Urothelium cell line (cell line): Measurements from ENCODE around the gene OR4D6.
"Not testable (repeated sequence)": the region's sequence is repeated elsewhere in the genome, so short reads cannot be mapped to it uniquely, and the experiment has no call there.

Experiments used
- DNase-seq: peaks from one replicate; pipeline ENCODE4 v3.0.0; 2011; ENCODE audit warnings: low spot score, mixed read lengths
- FAIRE-seq: peaks from 2 replicates; lab custom pipeline; 2011; peaks lifted over from hg19 to GRCh38; lab: Jason Lieb, UNC

Gene OR4D6

DNA sequence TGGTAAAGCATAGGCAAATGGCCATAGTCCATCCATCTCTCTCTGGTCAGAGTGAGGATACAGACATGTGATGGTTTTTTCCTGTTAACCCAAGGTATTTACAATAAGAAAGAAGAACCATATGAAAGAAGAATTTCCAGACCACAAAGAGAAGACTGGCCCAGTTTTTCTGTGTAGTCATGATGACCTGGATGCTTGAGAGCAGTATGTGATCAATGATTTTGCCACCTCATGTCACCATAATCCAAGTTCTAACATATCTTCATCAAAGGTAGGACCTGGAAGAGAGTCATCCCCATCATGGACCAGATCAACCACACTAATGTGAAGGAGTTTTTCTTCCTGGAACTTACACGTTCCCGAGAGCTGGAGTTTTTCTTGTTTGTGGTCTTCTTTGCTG lies at the start of gene OR4D6:
OR4D6 (plus strand) TSS at position 301 of the 400 bp plus-strand sequence; CDS start at position 301, 0 bp downstream.
- no peak for FAIRE-seq

GRCh38 chr11:59413646-59414045 lies 43.1 kb upstream of the OR4D6 start:
- no peak for DNase-seq
- FAIRE-seq, result no peak

More for the DNA sequence above, at the start of gene OR4D6:
- no peak for DNase-seq

DNA sequence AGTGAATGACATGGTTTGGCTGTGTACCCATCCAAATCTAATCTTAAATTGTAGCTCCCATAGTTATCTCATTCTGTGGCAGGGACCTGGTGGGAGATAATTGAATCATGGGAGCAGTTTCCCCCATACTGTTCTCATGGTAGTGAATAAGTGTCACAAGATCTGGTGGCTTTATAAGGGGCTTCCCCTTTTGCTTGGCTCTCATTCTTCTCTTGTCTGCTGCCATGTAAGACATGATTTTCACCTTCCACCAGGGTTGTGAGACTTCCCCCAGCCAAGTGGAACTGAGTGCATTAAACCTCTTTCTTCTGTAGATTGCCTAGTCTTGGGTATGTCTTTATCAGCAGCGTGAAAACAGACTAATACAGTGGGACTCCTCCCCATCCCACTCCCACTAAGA lies 41.6 kb upstream of the OR4D6 start:
- DNase-seq, result no peak
- no peak for FAIRE-seq

DNA sequence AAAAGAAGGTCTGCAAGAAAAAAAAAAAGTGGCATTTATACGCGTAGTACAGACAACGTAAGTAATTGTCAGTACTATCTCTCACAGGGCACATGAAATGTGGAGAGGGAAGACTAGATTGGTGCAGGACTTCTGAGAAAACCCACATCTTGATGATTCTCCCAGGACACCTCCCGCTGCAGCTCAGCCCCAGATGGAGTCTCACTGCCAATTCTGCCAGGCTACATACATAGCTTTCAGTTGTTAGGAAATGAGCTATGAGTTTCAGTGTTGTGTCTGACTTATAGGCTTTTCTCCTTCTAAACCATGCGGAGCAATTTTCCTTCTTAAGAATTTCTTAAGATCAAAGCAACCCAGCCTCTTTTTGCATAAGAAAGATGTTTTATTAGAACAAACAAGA lies 40.1 kb upstream of the OR4D6 start:
- no peak for FAIRE-seq
- DNase-seq, result no peak

DNA sequence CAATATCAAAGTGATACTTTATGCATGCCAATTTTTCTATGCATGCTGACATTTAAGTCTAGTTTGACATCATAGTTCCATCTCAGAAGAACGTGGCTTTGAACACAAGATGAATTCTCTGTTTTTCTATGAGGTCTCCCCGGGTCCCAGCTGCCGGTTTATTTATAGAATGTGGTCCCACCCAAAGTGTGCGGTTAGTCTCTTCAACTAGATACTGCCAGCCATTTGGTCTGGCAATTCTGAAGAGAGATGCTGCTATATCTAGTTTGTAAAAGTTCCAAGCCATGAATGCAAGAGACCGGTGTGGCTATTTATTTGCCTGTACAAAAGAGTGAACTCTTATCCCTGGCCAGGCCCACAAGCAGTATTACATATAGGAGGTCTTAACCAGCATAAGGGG lies 39.7 kb upstream of the OR4D6 start:
- DNase-seq, result no peak
- no peak for FAIRE-seq

GRCh38 chr11:59418156-59418555 lies 38.6 kb upstream of the OR4D6 start:
- no peak for FAIRE-seq
- DNase-seq, result no peak

- FAIRE-seq (no peak), DNase-seq (no peak)
Observed at GRCh38 chr11:59423835-59424234, 32.9 kb upstream of the OR4D6 start.

DNA sequence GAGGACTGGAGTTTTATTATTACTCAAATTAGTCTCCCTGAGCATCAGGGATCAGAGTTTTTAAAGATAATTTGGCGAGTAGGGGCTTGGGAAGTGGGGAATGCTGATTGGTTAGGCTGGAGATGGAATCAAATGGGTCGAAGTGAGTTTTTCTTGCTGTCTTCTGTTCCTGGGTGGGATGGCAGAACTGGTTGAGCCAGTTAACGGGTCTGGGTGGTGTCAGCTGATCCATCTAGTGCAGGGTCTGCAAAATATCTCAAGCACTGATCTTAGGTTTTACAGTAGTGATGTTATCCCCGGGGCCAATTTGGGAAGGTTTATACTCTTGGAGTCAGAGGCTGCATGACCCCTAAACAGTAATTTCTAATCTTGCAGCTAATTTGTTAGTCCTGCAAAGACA lies 31.6 kb upstream of the OR4D6 start:
- FAIRE-seq (no peak), DNase-seq (no peak)

GRCh38 chr11:59426361-59427067 lies 30.2 kb upstream of the OR4D6 start, which contains the start of gene OR5A2:
Gene OR5A2 (minus strand): TSS chr11:59426413. CDS start chr11:59422953, 3,460 bp downstream.
- FAIRE-seq (no peak), DNase-seq (no peak)

GRCh38 chr11:59427068-59427382 lies 29.7 kb upstream of the OR4D6 start:
- FAIRE-seq (no peak), DNase-seq (peak; percentile 21)

DNA sequence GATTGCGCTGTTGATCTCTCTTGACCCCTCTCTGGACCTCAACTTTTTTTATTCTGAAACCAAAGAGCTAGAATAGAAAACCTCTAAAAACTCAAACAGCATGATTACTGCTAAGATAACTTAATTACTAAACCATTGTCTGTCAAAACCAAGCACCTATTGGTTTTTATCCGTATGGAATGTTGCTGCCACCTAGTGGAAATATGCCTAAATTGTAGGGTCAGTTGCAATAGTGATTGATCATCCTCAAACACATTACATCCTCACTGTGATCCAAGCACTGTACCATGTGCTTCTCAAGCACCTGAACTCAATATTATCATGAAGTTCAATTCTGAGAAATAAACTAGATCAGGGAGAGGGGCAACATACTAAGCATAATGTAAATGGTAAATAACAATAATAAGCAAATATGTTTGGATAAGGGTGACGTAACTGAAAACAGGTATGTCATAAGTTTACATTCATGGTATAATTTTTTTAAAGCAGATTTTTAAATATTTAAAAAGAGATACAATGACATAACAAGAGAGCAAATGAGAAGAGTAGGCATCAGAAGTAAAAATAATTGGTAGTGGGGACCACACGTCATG lies 26.7 kb upstream of the OR4D6 start:
- DNase-seq, result peak; percentile 41
- FAIRE-seq, result peak; percentile 59

DNA sequence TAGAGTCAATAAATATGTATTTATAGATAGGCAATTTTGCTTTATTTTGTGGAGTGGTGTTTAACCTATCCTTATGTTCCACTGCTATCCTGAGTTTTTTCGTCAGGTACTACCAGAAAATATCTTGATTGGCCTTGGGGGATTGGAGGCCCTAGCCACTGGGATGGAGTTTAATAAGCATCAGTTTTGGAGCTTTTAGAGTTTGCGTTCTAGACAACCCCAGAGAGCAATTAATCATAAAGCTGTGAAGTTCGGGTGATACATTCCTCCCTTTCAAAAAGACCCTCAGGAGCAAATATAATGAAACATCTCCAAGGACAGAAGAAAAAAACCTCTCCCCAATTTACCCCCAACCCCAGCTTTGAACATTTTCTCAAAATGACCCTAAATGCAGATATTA lies 20.6 kb upstream of the OR4D6 start, which contains the start of gene OR5A1:
OR5A1 (plus strand) TSS at position 301 of the 400 bp plus-strand sequence. CDS start 6,700 bp downstream, outside the sequence.
- FAIRE-seq (no peak), DNase-seq (no peak)

DNA sequence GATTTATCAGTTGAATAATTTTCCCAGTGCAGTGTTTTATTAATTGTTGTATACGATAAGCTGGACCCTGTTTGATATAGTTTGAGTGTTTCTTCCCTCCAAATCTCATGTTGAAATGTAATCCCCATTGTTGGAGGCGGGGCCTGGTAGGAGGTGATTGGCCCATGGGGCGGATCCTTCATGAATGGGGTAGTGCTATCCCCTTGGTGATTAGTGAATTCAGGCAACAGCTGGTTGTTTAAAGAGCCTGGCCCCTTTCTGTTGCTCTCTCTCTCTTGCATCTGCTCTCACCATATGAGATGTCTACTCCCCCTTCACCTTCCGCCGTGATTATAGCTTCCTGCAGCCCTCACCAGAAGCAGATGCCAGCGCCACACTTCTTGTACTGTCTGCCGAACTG lies 19.0 kb upstream of the OR4D6 start:
- FAIRE-seq, result no peak
- no peak for DNase-seq

DNA sequence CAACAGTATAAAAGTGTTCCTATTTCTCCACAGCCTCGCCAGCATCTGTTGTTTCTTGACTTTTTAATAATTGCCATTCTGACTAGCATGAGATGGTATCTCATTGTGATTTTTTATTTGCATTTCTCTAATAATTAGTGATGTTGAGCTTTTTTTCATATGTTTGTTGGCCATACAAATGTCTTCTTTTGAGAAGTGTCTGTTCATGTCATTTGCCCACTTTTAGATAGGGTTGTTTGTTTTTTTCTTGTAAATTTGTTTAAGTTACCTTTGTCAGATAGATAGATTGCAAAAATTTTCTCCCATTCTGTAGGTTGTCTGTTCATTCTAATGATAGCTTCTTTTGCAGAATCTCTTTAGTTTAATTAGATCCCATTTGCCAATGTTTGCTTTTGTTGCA lies 11.1 kb upstream of the OR4D6 start:
- not testable (repeated sequence) for FAIRE-seq, DNase-seq

GRCh38 chr11:59448484-59448883 lies 8.3 kb upstream of the OR4D6 start:
- FAIRE-seq (no peak), DNase-seq (no peak)

DNA sequence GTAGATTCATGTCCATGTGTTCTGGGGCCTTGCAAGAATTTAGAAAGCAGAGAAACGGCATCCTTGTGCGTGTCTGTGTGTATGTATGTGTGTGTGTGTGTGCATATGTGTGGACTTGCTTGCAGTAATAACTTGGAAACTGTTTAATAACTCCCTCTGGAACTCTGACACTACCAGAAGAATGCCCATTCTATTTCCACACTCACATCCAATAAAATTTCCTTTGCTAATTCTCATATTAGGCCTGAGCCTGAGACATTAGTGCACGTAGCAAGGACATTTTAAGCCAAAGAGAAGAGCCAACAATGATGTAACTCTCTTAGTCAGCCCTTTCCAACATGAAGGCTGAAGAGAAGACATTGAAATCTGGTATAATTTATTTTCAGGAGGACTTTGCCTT lies 3.2 kb downstream of the OR4D6 start:
- no peak for DNase-seq
- FAIRE-seq, result no peak

DNA sequence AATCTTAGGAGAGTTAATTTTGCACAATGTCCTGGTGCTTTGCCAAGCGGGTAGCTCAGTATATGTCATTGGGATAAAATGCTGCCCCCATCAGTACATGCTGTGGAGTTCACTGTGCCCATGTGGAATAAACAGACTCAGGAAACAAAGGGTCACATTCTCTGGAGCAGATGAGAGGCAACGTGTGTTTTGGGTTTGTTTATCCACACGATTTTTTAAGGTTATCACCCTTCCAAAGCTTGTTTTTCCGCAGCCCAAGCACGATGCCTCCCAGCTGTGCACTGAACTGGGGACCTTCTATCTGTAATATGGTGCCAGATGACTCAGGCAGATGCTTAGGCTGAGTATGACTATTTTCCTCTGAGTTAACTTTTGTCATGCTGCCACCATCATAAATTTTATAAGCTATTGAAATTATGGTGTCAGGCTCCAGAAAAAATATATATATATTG lies 6.5 kb downstream of the OR4D6 start:
- DNase-seq, result peak; percentile 13
- no peak for FAIRE-seq

DNA sequence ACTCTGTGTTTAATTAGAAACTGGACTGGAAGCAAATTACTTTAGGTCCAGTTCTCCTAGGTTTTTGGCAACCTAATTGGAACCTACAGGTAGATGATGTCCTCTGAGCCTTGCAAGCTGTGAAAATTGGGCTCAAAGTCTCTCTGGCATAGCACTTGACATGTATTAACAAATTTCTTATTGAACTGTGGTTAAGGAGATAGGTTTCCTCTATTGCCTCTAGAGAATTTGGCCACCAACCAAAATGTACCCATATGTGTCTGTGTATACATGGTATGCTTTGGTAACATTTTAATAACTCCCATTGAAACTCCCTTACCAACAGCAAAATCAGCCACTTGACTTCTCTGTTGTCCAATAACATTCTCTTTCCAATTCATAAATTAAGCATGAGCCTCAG lies 16.3 kb downstream of the OR4D6 start, which contains the start of gene OR4D10:
OR4D10 (plus strand) TSS at position 301 of the 400 bp plus-strand sequence. CDS start 4,115 bp downstream, outside the sequence.
- FAIRE-seq (no peak), DNase-seq (no peak)

DNA sequence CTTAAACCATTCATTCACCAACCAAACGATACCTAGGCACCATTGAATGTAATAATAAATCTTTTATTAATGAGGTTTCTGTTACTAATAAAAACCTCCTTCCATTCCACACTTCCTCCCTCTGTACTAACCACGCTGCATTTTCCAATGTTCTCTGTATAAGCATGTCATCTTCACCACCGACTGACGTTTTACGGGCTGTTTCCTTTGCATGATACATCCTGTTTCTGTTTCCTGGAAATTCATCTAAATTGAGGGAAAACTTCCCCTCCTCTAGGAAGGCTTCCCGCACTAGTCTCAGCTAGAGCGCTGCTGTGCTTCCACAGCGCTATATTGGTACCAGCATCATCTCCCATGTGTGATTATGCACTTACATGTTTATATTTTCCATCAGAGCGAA lies 18.4 kb downstream of the OR4D6 start:
- FAIRE-seq (no peak), DNase-seq (no peak)

DNA sequence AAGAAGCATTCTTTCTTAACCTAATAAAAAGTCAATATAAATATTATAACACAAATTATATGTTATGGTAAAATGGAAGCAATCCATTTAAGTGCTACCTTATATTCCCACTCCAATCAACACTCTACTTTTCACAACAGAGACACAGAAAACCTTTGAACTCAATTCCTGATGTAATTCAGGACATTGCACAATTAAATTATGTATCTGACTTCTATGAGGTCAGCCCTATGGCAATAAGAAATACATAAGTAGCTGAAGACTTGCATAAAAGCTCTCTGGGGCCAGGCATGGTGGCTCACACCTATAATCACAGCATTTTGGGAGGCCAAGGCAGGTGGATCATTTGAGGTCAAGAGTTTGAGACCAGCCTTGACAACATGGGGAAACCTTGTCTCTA lies 23.1 kb downstream of the OR4D6 start:
- FAIRE-seq (no peak), DNase-seq (no peak)

DNA sequence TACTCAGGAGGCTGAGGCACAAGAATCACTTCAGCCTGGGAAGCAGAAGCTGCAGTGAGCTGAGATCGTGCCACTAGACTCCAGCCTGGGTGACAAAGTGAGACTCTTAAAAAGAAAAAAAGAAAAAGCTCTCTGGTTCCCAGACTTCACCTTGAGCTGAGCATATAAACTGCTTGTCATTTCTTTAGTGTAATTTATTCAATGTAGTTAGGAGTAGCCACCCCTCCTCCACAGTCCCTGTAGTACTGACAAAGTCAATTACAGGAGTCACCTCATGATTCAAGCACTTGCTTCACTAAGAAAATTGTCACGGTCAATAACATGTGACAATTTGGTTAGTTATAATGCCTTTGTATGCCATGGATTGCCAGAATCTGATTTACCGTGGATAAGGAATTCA lies 23.6 kb downstream of the OR4D6 start:
- DNase-seq, result no peak
- FAIRE-seq, result no peak

DNA sequence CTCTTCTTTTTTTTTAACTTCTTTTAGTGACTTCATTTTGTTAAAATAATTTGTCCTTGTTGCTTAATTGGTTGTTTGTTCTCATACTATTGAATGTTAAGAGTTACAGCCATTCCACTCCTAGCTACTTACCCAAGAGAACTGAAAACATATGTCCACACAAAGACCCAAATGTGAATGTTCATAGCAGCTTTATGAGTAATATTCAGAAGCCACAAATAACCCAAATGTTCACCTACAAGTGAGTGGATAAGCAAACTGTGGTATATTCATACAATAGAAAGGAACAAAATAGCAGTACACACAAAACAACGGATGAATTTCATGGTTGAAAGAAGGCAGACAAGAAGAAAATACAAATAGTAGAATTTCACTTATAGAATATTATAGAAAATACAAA lies 45.2 kb downstream of the OR4D6 start:
- FAIRE-seq (no peak), DNase-seq (no peak)
